NCI-H748 treated with DMSO at 0.1 percent for 48 hours (cell line): Measurements from ENCODE around the gene KLRC1.
A peak's percentile ranks its signal among the peaks of the same experiment; 100 is the strongest.
"Not testable (repeated sequence)": the region's sequence is repeated elsewhere in the genome, so short reads cannot be mapped to it uniquely, and the experiment has no call there.

Experiments used
- DNase-seq: peaks from one replicate; lab custom pipeline; 2025; lab: John Stamatoyannopoulos, UW

KLRC1 gene

DNA sequence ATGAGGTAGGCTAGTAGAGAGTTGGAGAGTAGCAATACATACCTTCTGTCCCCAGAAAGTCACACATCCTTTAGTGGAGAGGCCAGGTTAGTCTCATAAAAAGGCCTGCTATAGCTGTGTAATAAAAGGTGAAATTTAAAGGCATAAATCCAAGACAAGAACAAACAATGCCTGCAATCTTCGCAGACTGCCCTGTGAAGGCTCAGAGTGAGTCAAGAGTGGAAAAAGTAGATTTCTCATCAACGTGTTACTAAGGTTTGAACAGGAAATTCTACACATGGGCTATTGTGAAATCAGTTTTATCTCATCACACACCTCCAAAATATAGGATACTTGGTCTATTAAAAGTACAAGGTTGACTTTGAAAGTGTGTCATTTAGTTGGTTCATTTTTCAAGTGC lies at the start of gene KLRC1:
Gene KLRC1 (minus strand): TSS at position 222 of the 400 bp plus-strand sequence. CDS start 2,221 bp downstream, outside the sequence.
- DNase-seq = no peak

DNA sequence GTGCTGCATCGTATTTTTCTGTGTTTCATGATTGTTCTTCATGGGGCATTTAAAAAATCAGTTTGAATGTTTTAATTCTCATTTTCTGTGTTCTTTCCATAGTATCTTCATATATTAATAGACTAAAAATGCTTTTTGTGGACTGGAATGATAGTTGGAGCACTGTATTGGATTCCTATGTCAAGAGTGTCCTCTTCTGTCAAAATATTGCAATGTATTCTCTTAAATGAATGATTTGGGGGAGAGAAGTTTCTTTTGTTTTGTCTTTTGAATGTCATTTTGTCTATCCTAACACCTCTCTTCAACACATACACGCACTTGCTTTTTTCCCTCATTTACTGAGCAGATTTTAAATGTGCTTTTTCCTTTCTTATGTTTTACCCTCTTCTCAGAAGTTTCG lies 47.9 kb upstream of the KLRC1 start:
- DNase-seq = no peak

DNA sequence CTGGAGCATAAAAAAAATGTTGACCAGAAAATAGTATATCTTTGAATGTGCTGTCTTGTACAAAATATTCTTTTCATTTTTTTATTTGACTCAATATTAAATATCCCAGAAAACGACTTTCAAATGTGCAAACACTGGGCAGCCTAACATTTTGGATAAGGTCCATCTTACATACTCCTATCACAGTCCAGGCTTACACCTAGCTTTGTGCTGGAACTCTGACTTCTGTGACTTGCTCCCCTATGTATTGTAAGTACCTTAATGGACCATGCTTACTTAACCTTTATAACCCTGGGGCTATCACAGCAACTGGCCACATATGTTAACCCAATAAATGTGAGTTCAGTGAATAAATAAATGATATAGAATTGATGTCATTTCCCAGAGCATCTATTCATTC lies 44.9 kb upstream of the KLRC1 start:
- DNase-seq = no peak

DNA sequence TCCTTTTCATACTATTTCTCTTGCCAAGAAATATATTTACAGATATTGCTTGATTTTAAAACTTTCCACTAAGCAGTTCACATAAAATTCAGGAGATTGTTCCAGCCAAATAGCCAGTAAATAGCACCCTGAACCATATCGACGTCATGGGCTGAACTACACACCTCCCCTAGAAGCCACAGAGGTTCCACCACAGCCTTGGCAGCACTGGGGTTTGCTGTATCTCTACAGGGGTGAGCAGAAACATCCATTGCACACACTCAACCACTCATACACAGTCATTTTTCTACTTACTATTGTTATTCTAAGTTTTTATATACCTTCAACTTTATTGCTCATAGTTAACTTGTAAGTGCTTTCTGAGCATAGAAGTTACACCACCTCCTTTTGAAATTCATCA lies 44.4 kb upstream of the KLRC1 start:
- no peak for DNase-seq

DNA sequence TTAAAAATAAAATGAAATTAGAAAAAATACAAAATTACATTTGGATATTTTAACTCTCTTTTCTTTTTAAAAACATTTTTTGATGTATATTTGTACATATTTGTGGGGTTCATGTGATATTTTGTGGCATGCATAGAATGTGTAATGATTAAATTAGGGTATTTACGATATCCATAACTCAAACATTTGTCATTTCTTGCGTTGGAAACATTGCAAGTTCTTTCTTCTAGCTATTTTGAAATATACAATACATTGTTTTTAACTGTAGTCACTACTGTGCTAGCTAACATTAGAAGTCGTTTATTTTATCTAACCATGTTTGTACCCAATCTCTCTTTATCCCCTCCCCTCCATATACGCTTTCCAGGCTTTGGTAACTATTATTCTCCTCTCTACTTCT lies 38.6 kb upstream of the KLRC1 start:
- no peak for DNase-seq

DNA sequence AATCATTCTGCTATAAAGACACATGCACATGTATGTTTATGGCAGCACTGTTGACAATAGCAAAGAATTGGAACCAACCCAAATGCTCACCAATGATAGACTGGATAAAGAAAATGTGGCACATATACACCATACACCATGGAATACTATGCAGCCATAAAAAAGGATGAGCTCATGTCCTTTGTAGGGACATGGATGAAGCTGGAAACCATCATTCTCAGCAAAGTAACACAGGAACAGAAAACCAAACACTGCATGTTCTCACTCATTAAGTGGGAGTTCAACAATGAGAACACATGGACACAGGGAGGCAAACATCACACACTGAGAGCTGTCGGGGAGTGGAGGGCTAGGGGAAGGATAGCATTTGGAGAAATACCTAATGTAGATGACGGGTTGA lies 34.2 kb upstream of the KLRC1 start:
- DNase-seq = not testable (repeated sequence)

DNA sequence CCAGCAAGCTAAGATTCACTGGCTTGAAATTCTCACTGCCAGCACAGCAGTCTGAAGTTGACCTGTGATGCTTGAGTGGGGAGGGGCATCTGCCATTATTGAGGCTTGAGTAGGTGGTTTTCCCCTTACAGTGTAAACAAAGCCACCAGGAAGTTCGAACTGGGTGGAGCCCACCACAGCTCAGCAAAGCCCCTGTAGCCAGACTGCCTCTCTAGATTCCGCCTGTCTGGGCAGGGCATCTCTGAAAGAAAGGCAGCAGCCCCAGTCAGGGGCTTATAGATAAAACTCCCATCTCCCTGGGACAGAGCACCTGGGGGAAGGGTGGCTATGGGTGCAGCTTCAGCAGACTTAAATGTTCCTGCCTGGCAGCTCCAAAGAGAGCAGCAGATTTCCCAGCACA lies 28.7 kb upstream of the KLRC1 start:
- DNase-seq = not testable (repeated sequence)

DNA sequence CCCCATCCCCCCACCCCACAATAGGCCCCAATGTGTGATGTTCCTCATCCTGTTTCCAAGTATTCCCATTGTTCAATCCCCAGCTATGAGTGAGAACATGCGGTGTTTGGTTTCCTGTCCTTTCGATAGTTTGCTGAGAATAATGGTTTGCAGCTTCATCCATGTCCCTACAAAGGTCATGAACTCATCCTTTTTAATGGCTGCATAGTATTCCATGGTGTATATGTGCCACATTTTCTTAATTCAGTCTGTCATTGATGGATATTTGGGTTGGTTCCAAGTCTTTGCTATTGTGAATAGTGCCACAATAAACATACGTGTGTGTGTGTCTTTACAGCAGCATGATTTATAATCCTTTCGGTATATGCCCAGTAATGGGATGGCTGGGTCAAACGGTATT lies 19.6 kb upstream of the KLRC1 start:
- DNase-seq = not testable (repeated sequence)

DNA sequence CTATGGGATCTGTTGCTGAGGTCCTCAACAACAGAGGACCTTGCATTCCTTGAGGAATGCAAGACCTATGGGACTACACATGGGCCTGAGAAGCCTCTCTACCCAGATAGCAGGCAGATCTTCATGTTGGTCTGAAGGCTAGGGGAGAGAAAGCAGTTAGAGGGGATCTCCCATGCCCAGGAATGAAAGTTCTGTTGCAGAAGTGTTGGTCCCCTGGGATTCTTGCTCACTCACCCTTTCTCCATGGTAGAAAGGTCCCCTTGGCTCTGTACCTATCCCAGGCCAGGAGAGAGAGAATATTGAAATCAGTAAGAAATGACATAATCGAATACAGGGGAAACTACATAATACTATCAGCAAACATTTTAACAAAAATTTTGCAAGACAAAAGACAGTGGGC lies 16.5 kb upstream of the KLRC1 start:
- no peak for DNase-seq

DNA sequence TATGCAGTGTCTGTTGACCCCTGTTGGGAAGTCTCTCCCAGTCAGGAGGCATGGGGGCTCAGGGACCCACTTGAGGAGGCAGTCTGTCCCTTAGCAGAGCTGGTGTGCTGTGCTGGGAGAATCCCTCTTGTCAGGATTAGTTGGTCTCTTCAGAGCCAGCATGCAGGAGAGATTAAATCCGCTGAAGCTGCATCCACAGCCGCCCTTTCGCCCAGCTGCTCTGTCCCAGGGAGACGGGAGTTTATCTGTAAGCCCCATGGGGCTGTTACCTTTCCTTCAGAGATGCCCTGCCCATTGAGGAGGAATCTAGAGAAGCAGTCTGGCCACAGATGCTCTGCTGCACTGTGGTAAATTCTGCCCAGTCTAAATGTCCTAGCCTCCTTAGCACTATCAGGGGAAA lies 13.1 kb upstream of the KLRC1 start:
- no peak for DNase-seq

DNA sequence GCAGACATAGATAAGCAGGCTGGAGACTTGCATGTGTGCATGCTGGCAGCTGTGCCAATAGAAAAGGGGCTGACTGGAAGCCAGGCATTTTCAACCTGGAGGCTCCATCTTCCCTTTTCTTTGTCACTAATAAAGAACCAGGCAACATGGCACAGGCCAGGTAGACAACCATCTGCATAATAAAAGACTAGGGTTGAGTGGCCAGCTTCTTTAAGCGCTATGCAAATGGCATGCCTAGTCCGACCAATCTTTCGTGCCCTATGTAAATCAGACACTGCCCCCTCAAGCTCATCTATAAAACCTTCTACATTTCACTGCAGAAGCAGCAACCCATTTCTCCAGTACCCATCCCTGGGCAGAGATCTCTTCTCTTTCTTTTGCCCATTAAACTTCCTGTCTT lies 4.6 kb upstream of the KLRC1 start:
- DNase-seq = no peak

DNA sequence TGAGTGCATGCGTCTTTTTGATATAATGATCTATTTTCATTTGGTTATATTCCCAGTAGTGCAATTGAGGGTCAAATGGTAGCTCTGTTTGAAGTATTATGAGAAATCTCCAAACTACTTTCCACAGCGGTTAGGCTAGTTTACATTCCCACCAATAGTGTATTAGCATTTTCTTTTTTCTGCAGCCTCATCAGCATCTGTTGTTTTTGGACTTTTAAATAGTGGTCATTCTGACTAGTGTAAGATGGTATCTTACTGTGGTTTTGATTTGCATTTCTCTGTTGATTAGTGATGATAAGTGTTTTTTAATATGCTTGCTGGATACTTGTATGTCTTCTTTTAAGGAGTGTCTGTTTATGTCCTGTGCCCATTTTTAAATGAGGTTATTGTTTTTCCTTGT lies 3.7 kb upstream of the KLRC1 start:
- no peak for DNase-seq

DNA sequence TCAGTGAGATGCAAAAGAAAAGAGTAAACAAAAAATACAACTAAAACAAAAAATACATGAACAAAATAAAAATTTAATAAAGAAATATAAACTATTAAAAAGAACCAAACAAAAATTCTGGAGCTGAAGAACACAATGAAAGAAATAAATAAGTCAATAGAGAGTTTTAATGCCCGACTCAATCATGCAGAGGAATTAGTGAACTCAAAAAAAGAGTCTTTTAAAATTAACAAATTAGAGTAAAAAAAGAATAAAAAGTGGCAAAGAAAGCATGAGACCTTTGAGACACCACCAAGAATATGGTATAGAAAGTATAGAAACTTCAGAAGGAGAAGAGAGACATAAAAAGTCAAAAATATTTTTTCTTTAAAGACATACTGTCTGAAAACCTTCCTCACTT lies 2.6 kb upstream of the KLRC1 start:
- no peak for DNase-seq

DNA sequence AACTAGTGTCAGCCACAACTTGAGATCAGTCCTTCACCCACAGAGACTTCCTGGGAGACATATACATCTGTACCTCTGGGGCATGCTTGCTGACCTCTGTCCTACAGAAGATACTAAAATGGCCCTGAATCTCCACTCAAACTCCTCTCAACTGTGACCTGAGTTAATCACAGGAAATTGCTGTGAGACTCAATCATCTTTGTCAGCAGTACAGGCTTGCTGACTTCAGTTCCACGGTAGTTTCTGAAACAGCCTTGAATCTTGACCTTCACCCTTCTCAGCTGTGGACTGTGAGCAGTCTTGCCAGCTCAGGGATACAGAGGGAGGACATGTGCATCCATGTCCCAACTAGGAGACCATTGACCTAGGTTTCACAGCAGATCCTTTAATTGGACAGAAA lies 1.4 kb upstream of the KLRC1 start:
- DNase-seq = no peak

DNA sequence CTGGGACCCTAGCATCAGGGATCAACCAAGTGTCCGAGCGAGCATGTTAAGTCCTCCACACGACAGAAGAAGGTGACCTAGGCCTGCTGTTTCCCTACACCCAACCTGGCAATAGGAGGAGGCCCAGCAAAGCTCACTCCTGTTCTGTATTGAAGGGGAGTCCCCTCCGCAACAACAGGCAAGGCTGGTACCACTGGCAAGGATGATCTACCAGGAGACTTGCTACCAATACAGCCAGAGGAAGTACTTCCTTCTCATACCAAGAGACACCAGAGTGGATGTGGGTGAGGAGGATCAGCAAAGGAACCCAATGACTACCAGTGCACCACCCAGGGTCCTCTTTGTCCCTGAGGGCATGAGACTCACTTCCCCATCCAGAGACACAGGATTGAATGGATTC lies 4.9 kb downstream of the KLRC1 start:
- DNase-seq = no peak

DNA sequence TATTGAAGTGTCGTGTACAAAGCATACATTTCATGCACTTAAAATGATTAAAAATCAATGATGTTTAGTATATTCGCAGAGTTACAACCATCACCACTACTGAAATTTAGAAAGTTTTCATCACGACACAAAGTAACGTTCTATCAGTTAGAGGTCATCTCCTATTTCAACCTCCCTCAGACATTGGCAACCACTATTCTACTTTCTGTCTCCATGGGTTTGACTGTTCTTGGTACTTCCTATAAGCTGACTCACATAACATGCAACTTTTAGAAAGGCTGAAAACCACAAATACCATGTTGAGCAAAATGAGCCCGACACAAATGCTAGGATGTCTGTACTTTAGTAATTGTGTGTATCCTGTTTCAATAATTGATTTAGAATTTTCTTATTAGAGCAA lies 7.1 kb downstream of the KLRC1 start:
- DNase-seq = not testable (repeated sequence)

DNA sequence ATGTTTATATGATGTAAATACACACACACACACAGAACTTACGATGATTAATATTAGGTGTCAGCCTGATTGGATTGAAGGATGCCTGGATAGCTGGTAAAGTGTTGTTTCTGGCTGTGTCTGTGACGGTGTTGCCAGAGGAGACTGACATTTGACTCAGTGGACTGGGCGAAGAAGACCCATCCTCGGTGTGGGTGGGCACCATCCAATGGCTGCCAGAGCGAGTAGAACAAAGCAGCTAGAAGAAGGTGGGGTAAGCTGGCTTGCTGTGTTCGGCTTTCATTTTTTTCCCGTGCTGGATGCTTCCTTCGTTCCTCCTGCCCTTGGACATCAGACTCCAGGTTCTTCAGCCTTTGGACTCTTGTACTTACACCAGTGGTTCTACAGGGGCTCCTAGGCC lies 12.0 kb downstream of the KLRC1 start:
- not testable (repeated sequence) for DNase-seq

DNA sequence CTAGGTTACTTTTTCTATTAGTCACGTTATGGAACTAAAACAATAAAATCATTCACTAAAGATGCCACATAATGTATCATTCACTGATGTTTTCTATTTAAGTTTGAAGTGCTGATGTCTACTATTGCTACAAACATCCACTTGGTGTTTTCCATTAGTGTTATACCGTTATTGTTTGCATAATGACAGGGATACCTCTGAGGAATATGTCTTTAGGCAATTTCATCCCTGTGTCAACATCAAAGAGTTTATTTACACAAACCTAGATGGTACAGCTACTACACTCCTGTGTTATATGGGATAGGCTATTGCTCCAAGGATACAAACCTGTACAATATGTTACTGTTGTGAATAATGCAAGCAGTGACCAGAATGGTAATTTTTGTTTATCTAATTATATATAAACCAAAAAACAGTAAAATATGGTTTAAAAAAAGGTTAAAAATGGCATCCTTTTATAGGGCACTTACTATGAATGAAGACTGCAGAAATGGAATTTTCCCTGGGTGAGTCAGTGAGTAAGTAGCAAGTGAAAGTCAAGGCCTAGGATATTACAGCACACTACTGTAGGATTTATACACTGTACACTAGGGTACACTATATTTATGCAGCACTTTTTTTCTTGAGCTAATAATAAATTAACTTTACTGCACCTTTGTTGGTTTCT lies 13.4 kb downstream of the KLRC1 start:
- DNase-seq = peak; percentile 61

DNA sequence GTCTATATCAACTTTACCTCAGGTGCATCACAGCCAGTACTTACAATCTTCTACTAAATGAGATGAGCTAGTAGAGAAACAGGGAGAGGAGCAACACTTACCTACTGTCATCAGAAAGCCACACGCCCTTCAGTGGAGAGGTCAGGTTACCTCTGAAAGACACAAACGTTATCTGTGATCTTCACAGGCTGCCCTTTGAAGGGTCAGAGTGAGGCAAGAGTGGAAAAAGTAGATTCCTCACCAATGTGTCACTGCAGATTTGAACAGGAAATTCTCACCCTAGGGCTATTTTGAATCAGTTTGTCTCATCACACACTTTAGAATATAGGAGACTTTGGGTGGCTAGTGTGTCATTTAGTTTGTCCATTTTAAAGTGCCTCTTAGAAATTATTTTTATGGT lies 15.6 kb downstream of the KLRC1 start:
- DNase-seq = not testable (repeated sequence)

DNA sequence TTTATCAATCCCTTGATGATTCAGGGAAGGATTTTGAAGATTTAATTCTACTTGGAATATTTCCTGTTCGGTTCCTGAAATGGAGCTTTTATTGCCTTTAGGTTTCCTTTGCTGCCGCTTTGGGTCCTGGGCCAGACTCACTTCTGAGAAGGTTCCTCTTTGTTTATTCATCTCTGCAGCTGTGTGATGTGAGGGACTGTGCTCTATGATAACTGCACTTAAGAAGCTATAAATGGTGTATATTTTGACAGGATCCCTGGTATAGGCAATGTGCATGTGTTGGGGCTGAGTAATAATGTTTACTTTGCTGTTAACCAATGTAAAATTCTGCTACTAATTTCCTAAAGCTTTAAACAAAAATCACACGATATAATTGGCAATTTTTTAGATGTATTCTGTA lies 17.4 kb downstream of the KLRC1 start, which contains the start of gene KLRC2:
Gene KLRC2 (minus strand): TSS at position 195 of the 400 bp plus-strand sequence. CDS start 24 bp downstream, at position 171.
- not testable (repeated sequence) for DNase-seq

DNA sequence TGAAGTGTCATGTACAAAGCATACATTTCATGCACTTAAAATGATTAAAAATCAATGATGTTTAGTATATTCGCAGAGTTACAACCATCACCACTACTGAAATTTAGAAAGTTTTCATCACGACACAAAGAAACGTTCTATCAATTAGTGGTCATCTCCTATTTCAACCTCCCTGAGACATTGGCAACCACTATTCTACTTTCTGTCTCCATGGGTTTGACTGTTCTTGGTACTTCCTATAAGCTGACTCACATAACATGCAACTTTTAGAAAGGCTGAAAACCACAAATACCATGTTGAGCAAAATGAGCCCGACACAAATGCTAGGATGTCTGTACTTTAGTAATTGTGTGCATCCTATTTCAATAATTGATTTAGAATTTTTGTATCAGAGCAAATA lies 22.6 kb downstream of the KLRC1 start:
- not testable (repeated sequence) for DNase-seq

DNA sequence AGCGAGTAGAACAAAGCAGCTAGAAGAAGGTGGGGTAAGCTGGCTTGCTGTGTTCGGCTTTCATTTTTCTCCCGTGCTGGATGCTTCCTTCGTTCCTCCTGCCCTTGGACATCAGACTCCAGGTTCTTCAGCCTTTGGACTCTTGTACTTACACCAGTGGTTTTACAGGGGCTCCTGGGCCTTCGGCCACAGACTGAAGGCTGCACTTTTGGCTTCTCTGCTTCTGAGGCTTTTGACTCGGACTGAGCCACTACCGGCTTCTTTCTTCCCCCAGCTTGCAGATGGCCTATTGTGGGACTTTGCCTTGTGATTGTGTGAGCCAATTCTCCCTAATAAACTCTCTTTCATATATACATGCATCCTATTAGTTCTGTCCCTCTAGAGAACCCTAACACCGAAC lies 27.2 kb downstream of the KLRC1 start:
- DNase-seq = not testable (repeated sequence)

DNA sequence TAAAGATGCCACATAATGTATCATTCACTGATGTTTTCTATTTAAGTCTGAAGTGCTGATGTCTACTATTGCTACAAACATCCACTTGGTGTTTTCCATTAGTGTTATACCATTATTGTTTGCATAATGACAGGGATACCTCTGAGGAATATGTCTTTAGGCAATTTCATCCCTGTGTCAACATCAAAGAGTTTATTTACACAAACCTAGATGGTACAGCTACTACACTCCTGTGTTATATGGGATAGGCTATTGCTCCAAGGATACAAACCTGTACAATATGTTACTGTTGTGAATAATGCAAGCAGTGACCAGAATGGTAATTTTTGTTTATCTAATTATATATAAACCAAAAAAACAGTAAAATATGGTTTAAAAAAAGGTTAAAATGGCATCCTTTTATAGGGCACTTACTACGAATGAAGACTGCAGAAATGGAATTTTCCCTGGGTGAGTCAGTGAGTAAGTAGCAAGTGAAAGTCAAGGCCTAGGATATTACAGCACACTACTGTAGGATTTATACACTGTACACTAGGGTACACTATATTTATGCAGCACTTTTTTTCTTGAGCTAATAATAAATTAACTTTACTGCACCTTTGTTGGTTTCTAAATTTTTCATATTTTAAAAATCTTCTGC lies 28.8 kb downstream of the KLRC1 start:
- not testable (repeated sequence) for DNase-seq

DNA sequence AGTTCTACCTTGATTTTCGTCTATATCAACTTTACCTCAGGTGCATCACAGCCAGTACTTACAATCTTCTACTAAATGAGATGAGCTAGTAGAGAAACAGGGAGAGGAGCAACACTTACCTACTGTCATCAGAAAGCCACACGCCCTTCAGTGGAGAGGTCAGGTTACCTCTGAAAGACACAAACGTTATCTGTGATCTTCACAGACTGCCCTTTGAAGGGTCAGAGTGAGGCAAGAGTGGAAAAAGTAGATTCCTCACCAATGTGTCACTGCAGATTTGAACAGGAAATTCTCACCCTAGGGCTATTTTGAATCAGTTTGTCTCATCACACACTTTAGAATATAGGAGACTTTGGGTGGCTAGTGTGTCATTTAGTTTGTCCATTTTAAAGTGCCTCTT lies 31.0 kb downstream of the KLRC1 start:
- DNase-seq = not testable (repeated sequence)
